HCT116 (cell line): ENCODE data around the gene FST. TPM values are rescaled to one million over a fixed set of nuclear protein-coding genes. Genes with fewer than 3 reads are reported as not detected.

Source experiments
- ATAC-seq: fragments of 200-7000 bp; cut with Tn5 transposase; 2 replicates; pipeline ENCODE4 v1.9.1; 2020; ENCODE audit warnings: mild to moderate bottlenecking, moderate library complexity
- BruUV-seq: library from RNA; stranded (reverse); fragments of 400-500 nt; replicated peaks from 2 replicates; lab custom pipeline; 2021; lab: Mats Ljungman, UMichigan
- CTCF ChIA-PET: fragments of 300-600 bp; sonication (Branson Sonifier 250); formaldehyde crosslinking; loops from one replicate; lab custom pipeline; 2021; ENCODE audit warnings: antibody characterized with exemption; lab: Charles Lee
- POLR2A ChIA-PET: fragments of 300-600, 350-600 bp; sonication (Branson Sonifier 250); formaldehyde crosslinking; loops from one replicate; lab custom pipeline; 2021; ENCODE audit warnings: antibody characterized with exemption; lab: Charles Lee
- RAD21 ChIA-PET, 2 experiments: fragments of 300-600 bp; sonication (Branson Sonifier 250); formaldehyde crosslinking; loops; one replicate each; lab custom pipeline; 2023; ENCODE audit warnings: low total read pairs in 2 of 2; ENCODE audit not compliant: uncharacterized antibody in 2 of 2, unreplicated experiment in 2 of 2, low non-redundant PET in 1 of 2; lab: Charles Lee
- DNase-seq: peaks from one replicate; pipeline ENCODE4 v3.0.0-alpha.2; 2010; ENCODE audit warnings: low read depth, low spot score
- H2AFZ ChIP-seq: fragments of 200-600 bp; shearing (Covaris generic), sonication (generic); 2 replicates; pipeline ENCODE4 v1.6.1; 2017; ENCODE audit warnings: low read depth, mixed run types, mixed read lengths, antibody characterized with exemption, low read length; ENCODE audit not compliant: poor library complexity, severe bottlenecking
- H3K27ac ChIP-seq: 2 replicates; pipeline ENCODE4 v1.5.1; 2012; ENCODE audit warnings: low read depth, low read length
- H3K27me3 ChIP-seq: fragments of 200-600 bp; sonication (generic); 2 replicates; pipeline ENCODE4 v1.6.1; 2016; ENCODE audit warnings: mixed run types, low read length, mixed read lengths; ENCODE audit not compliant: insufficient read depth
- H3K36me3 ChIP-seq, 2 experiments: fragments of 200-500 bp in 1 of 2; fragments of 200-600 bp in 1 of 2; sonication (Bioruptor generic) in 1 of 2; sonication (generic) in 1 of 2; 2 replicates each; pipeline versions ENCODE4 v1.5.1 to v1.6.1; 2014 to 2016; ENCODE audit warnings: low read length in 2 of 2, inconsistent platforms in 1 of 2, mixed read lengths in 1 of 2, mixed run types in 1 of 2; ENCODE audit not compliant: insufficient read depth in 2 of 2, control insufficient read depth in 1 of 2
- H3K4me1 ChIP-seq, 2 experiments: fragments of 200-600 bp in 1 of 2; sonication (generic) in 1 of 2; 2 replicates each; pipeline versions ENCODE4 v1.5.1 to v1.6.1; 2012 to 2017; ENCODE audit warnings: low read length in 2 of 2, inconsistent platforms in 1 of 2, mild to moderate bottlenecking in 1 of 2, mixed read lengths in 1 of 2, mixed run types in 1 of 2, moderate library complexity in 1 of 2; ENCODE audit not compliant: insufficient read depth in 2 of 2, control insufficient read depth in 1 of 2
- H3K4me2 ChIP-seq: fragments of 200-600 bp; sonication (generic); 2 replicates; pipeline ENCODE4 v1.6.1; 2017; ENCODE audit warnings: mixed run types, low read length, mixed read lengths
- H3K4me3 ChIP-seq, 2 experiments: fragments of 200-600 bp in 1 of 2; sonication (generic) in 1 of 2; replicated peaks in 1 of 2; 2 replicates each; pipeline ENCODE4 v1.5.1; 2011 to 2016; ENCODE audit warnings: low read length in 2 of 2, control low read depth in 1 of 2, low read depth in 1 of 2, mild to moderate bottlenecking in 1 of 2, mixed read lengths in 1 of 2, mixed run types in 1 of 2
- H3K79me2 ChIP-seq: fragments of 200-600 bp; sonication (generic); 2 replicates; pipeline ENCODE4 v1.6.1; 2017; ENCODE audit warnings: mild to moderate bottlenecking, mixed run types, low read length, moderate library complexity, mixed read lengths; ENCODE audit not compliant: insufficient read depth
- H3K9ac ChIP-seq: fragments of 200-600 bp; sonication (generic); 2 replicates; pipeline ENCODE4 v1.6.1; 2016; ENCODE audit warnings: low read length, mixed read lengths
- H3K9me2 ChIP-seq: fragments of 200-600 bp; sonication (generic), shearing (Covaris generic); 2 replicates; pipeline ENCODE4 v1.6.1; 2017; ENCODE audit warnings: mixed run types, mild to moderate bottlenecking, moderate library complexity; ENCODE audit not compliant: insufficient read depth
- H3K9me3 ChIP-seq, 2 experiments: fragments of 200-500 bp in 1 of 2; fragments of 200-600 bp in 1 of 2; sonication (Bioruptor generic) in 1 of 2; sonication (generic) in 1 of 2; 2 replicates each; pipeline ENCODE4 v1.6.1; 2014 to 2017; ENCODE audit warnings: low read length in 2 of 2, mixed read lengths in 2 of 2, inconsistent platforms in 1 of 2, low read depth in 1 of 2, mild to moderate bottlenecking in 1 of 2, mixed run types in 1 of 2, moderate library complexity in 1 of 2; ENCODE audit not compliant: control insufficient read depth in 1 of 2, insufficient read depth in 1 of 2
- H4K20me1 ChIP-seq: fragments of 200-600 bp; sonication (generic), shearing (Covaris generic); 2 replicates; pipeline ENCODE4 v1.6.1; 2017; ENCODE audit warnings: mixed run types, mild to moderate bottlenecking, moderate library complexity; ENCODE audit not compliant: insufficient read depth
- ATF3 ChIP-seq: IDR thresholded peaks from 2 replicates; pipeline ENCODE4 v1.6.1; 2012
- CBX3 ChIP-seq: IDR thresholded peaks from 2 replicates; pipeline ENCODE4 v1.6.1; 2012; ENCODE audit warnings: low read depth
- CEBPB ChIP-seq: IDR thresholded peaks from 2 replicates; pipeline ENCODE4 v1.6.1; 2012; ENCODE audit warnings: low read depth
- EGR1 ChIP-seq: IDR thresholded peaks from 2 replicates; pipeline ENCODE4 v1.6.1; 2012; ENCODE audit warnings: low read depth
- ELF1 ChIP-seq: IDR thresholded peaks from 2 replicates; pipeline ENCODE4 v1.6.1; 2012; ENCODE audit warnings: low read depth, borderline replicate concordance
- EZH2phosphoT487 ChIP-seq: fragments of 200-600 bp; IDR thresholded peaks from 2 replicates; pipeline ENCODE4 v1.6.1; 2018; ENCODE audit warnings: antibody characterized with exemption, borderline replicate concordance
- POLR2A ChIP-seq: IDR thresholded peaks from 2 replicates; pipeline ENCODE4 v1.7.0; 2011; ENCODE audit warnings: borderline replicate concordance; ENCODE audit not compliant: insufficient read depth, insufficient read length; ENCODE audit errors: extremely low read depth
- POLR2AphosphoS5 ChIP-seq: IDR thresholded peaks from 2 replicates; pipeline ENCODE4 v1.6.1; 2011; ENCODE audit warnings: mild to moderate bottlenecking, low read depth, low read length, moderate library complexity
- RAD21 ChIP-seq: IDR thresholded peaks from 2 replicates; pipeline ENCODE4 v1.6.1; 2012; ENCODE audit warnings: low read depth, mild to moderate bottlenecking
- SIN3A ChIP-seq: IDR thresholded peaks from 2 replicates; pipeline ENCODE4 v1.6.1; 2012; ENCODE audit warnings: low read depth
- SP1 ChIP-seq: IDR thresholded peaks from 2 replicates; pipeline ENCODE4 v1.6.1; 2012; ENCODE audit warnings: low read depth
- SRF ChIP-seq: IDR thresholded peaks from 2 replicates; pipeline ENCODE4 v1.6.1; 2012; ENCODE audit warnings: low read depth
- TCF7L2 ChIP-seq: IDR thresholded peaks from 2 replicates; pipeline ENCODE4 v1.7.0; 2011; ENCODE audit warnings: borderline replicate concordance, inconsistent platforms; ENCODE audit not compliant: insufficient read depth, insufficient read length; ENCODE audit errors: extremely low read depth
- intact Hi-C: fragments of 100-400 bp; cut with micrococcal nuclease; formaldehyde crosslinking; loops from 2 replicates; pipeline ENCODE4 v1.10.0; 2022
- total RNA-seq: library from RNA; stranded (reverse); gene quantifications from one replicate; pipeline ENCODE4 v1.2.1, GENCODE V29; 2021; ENCODE audit not compliant: unreplicated experiment
- TF ChIP-seq, protein P1 (sequence below), 3 experiments: fragments of 200-600 bp in 1 of 3; sonication (generic) in 1 of 3; IDR thresholded peaks in 2 of 3; conservative IDR thresholded peaks in 1 of 3; 2 replicates each; pipeline ENCODE4 v1.5.1; 2012 to 2017; ENCODE audit warnings: low read depth in 2 of 3, low read length in 2 of 3, antibody characterized with exemption in 1 of 3, borderline replicate concordance in 1 of 3, control low read depth in 1 of 3, mild to moderate bottlenecking in 1 of 3, mixed read lengths in 1 of 3, mixed run types in 1 of 3, moderate library complexity in 1 of 3; ENCODE audit not compliant: insufficient read depth in 1 of 3
- TF ChIP-seq, protein P2 (sequence below): IDR thresholded peaks from 2 replicates; pipeline ENCODE4 v1.6.1; 2012
- TF ChIP-seq, protein P3 (sequence below): IDR thresholded peaks from 2 replicates; pipeline ENCODE4 v1.6.1; 2012; ENCODE audit warnings: low read depth

The FST gene
- total RNA-seq, 1 experiment from 2014 or later, result 0.34 TPM

DNA sequence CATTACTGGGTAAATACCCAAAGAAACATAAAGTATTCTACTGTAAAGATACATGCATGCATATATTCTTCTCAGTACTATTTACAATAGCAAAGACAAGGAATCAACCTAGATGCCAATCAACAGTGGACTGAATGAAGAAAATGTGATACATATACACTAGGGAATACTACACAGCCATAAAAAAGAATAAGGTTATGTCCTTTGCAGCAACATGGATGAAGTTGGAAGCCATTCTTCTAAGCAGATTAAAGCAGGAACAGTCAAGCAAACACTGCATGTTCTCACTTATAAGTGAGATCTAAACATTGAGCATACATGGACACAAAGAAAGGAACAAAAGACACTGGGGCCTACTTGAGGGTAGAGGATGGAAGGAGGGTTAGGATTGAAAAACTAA is 40.4 kb downstream of the FST start:
- TF ChIP-seq, protein P1, sequence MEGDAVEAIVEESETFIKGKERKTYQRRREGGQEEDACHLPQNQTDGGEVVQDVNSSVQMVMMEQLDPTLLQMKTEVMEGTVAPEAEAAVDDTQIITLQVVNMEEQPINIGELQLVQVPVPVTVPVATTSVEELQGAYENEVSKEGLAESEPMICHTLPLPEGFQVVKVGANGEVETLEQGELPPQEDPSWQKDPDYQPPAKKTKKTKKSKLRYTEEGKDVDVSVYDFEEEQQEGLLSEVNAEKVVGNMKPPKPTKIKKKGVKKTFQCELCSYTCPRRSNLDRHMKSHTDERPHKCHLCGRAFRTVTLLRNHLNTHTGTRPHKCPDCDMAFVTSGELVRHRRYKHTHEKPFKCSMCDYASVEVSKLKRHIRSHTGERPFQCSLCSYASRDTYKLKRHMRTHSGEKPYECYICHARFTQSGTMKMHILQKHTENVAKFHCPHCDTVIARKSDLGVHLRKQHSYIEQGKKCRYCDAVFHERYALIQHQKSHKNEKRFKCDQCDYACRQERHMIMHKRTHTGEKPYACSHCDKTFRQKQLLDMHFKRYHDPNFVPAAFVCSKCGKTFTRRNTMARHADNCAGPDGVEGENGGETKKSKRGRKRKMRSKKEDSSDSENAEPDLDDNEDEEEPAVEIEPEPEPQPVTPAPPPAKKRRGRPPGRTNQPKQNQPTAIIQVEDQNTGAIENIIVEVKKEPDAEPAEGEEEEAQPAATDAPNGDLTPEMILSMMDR (IDR thresholded peaks at IDR 0.05 in 2 of 3, conservative IDR thresholded peaks at IDR 0.05 in 1 of 3; ENCODE audit: borderline replicate concordance in 1 of 3, insufficient read depth in 1 of 3, low read depth in 2 of 3, low read length in 2 of 3), result no peak
- TF ChIP-seq CBX3 (no peak), CEBPB (no peak), ELF1 (no peak), POLR2AphosphoS5 (no peak), RAD21 (no peak), POLR2A (no peak), SIN3A (no peak), ATF3 (no peak), SRF (no peak), SP1 (no peak), TCF7L2 (no peak), EZH2phosphoT487 (no peak), EGR1 (no peak)
- TF ChIP-seq, protein P2, sequence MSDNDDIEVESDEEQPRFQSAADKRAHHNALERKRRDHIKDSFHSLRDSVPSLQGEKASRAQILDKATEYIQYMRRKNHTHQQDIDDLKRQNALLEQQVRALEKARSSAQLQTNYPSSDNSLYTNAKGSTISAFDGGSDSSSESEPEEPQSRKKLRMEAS, result no peak
- TF ChIP-seq, protein P3, sequence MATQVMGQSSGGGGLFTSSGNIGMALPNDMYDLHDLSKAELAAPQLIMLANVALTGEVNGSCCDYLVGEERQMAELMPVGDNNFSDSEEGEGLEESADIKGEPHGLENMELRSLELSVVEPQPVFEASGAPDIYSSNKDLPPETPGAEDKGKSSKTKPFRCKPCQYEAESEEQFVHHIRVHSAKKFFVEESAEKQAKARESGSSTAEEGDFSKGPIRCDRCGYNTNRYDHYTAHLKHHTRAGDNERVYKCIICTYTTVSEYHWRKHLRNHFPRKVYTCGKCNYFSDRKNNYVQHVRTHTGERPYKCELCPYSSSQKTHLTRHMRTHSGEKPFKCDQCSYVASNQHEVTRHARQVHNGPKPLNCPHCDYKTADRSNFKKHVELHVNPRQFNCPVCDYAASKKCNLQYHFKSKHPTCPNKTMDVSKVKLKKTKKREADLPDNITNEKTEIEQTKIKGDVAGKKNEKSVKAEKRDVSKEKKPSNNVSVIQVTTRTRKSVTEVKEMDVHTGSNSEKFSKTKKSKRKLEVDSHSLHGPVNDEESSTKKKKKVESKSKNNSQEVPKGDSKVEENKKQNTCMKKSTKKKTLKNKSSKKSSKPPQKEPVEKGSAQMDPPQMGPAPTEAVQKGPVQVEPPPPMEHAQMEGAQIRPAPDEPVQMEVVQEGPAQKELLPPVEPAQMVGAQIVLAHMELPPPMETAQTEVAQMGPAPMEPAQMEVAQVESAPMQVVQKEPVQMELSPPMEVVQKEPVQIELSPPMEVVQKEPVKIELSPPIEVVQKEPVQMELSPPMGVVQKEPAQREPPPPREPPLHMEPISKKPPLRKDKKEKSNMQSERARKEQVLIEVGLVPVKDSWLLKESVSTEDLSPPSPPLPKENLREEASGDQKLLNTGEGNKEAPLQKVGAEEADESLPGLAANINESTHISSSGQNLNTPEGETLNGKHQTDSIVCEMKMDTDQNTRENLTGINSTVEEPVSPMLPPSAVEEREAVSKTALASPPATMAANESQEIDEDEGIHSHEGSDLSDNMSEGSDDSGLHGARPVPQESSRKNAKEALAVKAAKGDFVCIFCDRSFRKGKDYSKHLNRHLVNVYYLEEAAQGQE, result no peak
- H3K4me2 ChIP-seq, result no peak overlapping the region
- ATAC-seq (no peak), DNase-seq (no peak)
- BruUV-seq, result no TSS peak
- H3K36me3 ChIP-seq, result no peaks in the 10 kb centered on the region
- intact Hi-C loops, result no loop called here
- H3K27ac ChIP-seq, result no peak overlapping the region
- POLR2A ChIA-PET, result no interaction called here
- RAD21 ChIA-PET, result no interaction called here
- H3K27me3 ChIP-seq, result no peaks in the 10 kb centered on the region
- no peaks in the 10 kb centered on the region for H3K4me1 ChIP-seq
- H3K9me2 ChIP-seq, result no peaks in the 10 kb centered on the region
- no peak overlapping the region for H2AFZ ChIP-seq
- H3K9ac ChIP-seq, result no peak overlapping the region
- CTCF ChIA-PET, result no interaction called here
- no peak overlapping the region for H3K4me3 ChIP-seq
- H3K9me3 ChIP-seq, result no peaks in the 10 kb centered on the region; a peak in 1 of 4 replicates
- no peaks in the 10 kb centered on the region for H4K20me1 ChIP-seq
- H3K79me2 ChIP-seq, result no peaks in the 10 kb centered on the region
